ENCODE data around the gene DBH.

- TF ChIP-seq, protein P1, sequence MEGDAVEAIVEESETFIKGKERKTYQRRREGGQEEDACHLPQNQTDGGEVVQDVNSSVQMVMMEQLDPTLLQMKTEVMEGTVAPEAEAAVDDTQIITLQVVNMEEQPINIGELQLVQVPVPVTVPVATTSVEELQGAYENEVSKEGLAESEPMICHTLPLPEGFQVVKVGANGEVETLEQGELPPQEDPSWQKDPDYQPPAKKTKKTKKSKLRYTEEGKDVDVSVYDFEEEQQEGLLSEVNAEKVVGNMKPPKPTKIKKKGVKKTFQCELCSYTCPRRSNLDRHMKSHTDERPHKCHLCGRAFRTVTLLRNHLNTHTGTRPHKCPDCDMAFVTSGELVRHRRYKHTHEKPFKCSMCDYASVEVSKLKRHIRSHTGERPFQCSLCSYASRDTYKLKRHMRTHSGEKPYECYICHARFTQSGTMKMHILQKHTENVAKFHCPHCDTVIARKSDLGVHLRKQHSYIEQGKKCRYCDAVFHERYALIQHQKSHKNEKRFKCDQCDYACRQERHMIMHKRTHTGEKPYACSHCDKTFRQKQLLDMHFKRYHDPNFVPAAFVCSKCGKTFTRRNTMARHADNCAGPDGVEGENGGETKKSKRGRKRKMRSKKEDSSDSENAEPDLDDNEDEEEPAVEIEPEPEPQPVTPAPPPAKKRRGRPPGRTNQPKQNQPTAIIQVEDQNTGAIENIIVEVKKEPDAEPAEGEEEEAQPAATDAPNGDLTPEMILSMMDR (conservative IDR thresholded peaks at IDR 0.05; ENCODE audit: low read length) = no peak
- TF ChIP-seq EZH2phosphoT487 (IDR thresholded peaks at IDR 0.05; ENCODE audit: borderline replicate concordance, low read depth, low read length) = no peak
Observed at GRCh38 chr9:133685653-133686609, 49.8 kb downstream of the DBH start.
